ENCODE measurements around the gene CDSN. TPM values are rescaled to one million over a fixed set of nuclear protein-coding genes. Genes with fewer than 3 reads are reported as not detected.

CDSN gene
- total and polyA plus RNA-seq, 2 of the 4 experiments (the other 2 are of a cell fraction) = not detected

GRCh38 chr6:31140643-31141042 lies 20.4 kb upstream of the CDSN start:
- no peak overlapping the region for H2AK9ac ChIP-seq (replicated peaks; ENCODE audit: low read depth, low read length, poor library complexity)
- no TSS peak for BruUV-seq (replicated peaks)
- no peak overlapping the region for H3K4me3 ChIP-seq (ENCODE audit: insufficient read depth, low read depth, low read length)
- no peaks in the 10 kb centered on the region for H3K9me3 ChIP-seq (ENCODE audit: control insufficient read depth, insufficient read depth, low read length)
- H2AK5ac ChIP-seq (ENCODE audit: low read depth, low read length) = no peak overlapping the region
- H3K27ac ChIP-seq (ENCODE audit: insufficient read depth, low read length) = no peak overlapping the region
- in situ Hi-C loops (cut with MboI; ENCODE audit: low sequenced_read_pairs) = no loop called here
- H3K4ac ChIP-seq (ENCODE audit: low read depth, low read length) = no peak overlapping the region
- peaks cover 17% of the 10 kb centered on the region for H3K36me3 ChIP-seq (ENCODE audit: control insufficient read depth, insufficient read depth, low read length)
- peaks cover 13% of the 10 kb centered on the region for H3K4me1 ChIP-seq (ENCODE audit: control insufficient read depth, insufficient read depth, low read length)
- H2AFZ ChIP-seq (replicated peaks; ENCODE audit: low read length, poor library complexity) = no peak overlapping the region
- no peak overlapping the region for H3K56ac ChIP-seq (ENCODE audit: extremely low read depth, insufficient read depth, low read length)
- H3K9ac ChIP-seq (ENCODE audit: low read depth, low read length) = no peak overlapping the region
- no peak overlapping the region for H2BK20ac ChIP-seq (ENCODE audit: low read depth, low read length)
- intact Hi-C loops (cut with micrococcal nuclease) = no loop called here
- ATAC-seq (ENCODE audit: low read depth) (no peak), DNase-seq (no peak)
- H3K14ac ChIP-seq (replicated peaks; ENCODE audit: low read depth, low read length) = no peak overlapping the region
- no peak overlapping the region for H3K23ac ChIP-seq (ENCODE audit: low read depth, low read length)
- dilution Hi-C loops (cut with HindIII; ENCODE audit: low sequenced_read_pairs, unreplicated experiment) = no loop called here
- no peak overlapping the region for H4K5ac ChIP-seq (ENCODE audit: low read depth, low read length)
- no peak overlapping the region for H2BK5ac ChIP-seq (ENCODE audit: low read depth, low read length, poor library complexity, severe bottlenecking)
- no peaks in the 10 kb centered on the region for H3K27me3 ChIP-seq (ENCODE audit: control insufficient read depth, insufficient read depth, low read length)
- H4K91ac ChIP-seq (ENCODE audit: insufficient read depth, low read depth, low read length) = no peak overlapping the region
- ChIA-PET CTCF (no interaction called here), POLR2A (ENCODE audit: unreplicated experiment) (no interaction called here)
- H4K8ac ChIP-seq (ENCODE audit: low read depth in 2 of 2, low read length in 2 of 2) = no peak overlapping the region
- no peak overlapping the region for H2BK15ac ChIP-seq (ENCODE audit: low read depth, low read length)
- no peak overlapping the region for H3K18ac ChIP-seq (ENCODE audit: low read depth, low read length)
- H3K9me1 ChIP-seq (ENCODE audit: insufficient read depth, low read length) = peaks cover 15% of the 10 kb centered on the region
- no peaks in the 10 kb centered on the region; the same call in 1 of the 2 replicates for H4K20me1 ChIP-seq (ENCODE audit: insufficient read depth, low read length)
- WGBS, 2 experiments (ENCODE audit: extremely low coverage in 2 of 2, insufficient read length in 1 of 2) = 70% methylated on average over 4 of the region's 15 CpGs; no CpG with 5 or more reads in 1 of the 2 experiments
- H2BK120ac ChIP-seq (ENCODE audit: low read depth, low read length) = no peak overlapping the region
- H3K79me1 ChIP-seq (ENCODE audit: low read depth in 1 of 2, low read length in 2 of 2) = no peaks in the 10 kb centered on the region
- no peak for TF ChIP-seq CTCF (conservative IDR thresholded peaks at IDR 0.05; ENCODE audit: low read depth, low read length)
- no peak for TF ChIP-seq MAZ (IDR thresholded peaks at IDR 0.05; ENCODE audit: borderline replicate concordance, low read depth, low read length)
- no peak for TF ChIP-seq MXI1 (IDR thresholded peaks at IDR 0.05; ENCODE audit: borderline replicate concordance, low read depth, low read length)
- no peak for TF ChIP-seq BHLHE40 (IDR thresholded peaks at IDR 0.05; ENCODE audit: low read depth, low read length)
- TF ChIP-seq SMC3 (IDR thresholded peaks at IDR 0.05; ENCODE audit: low read depth, low read length) = no peak
- TF ChIP-seq RFX5 (IDR thresholded peaks at IDR 0.05; ENCODE audit: low read depth, low read length) = no peak
- no peak for TF ChIP-seq CHD1 (IDR thresholded peaks at IDR 0.05; ENCODE audit: low read depth, low read length)
- TF ChIP-seq POLR2A (IDR thresholded peaks at IDR 0.05; ENCODE audit: low read depth, low read length) = no peak
- no peak for TF ChIP-seq RAD21 (IDR thresholded peaks at IDR 0.05; ENCODE audit: low read length)
- no peak for TF ChIP-seq RCOR1 (IDR thresholded peaks at IDR 0.05; ENCODE audit: insufficient replicate concordance, low read length)
- TF ChIP-seq ELK1 (IDR thresholded peaks at IDR 0.05; ENCODE audit: borderline replicate concordance, low read depth, low read length) = no peak
- TF ChIP-seq MAFK (IDR thresholded peaks at IDR 0.05; ENCODE audit: low read depth, low read length) = no peak
- no peak for TF ChIP-seq USF2 (IDR thresholded peaks at IDR 0.05; ENCODE audit: low read depth, low read length)
- TF ChIP-seq CEBPB (IDR thresholded peaks at IDR 0.05; ENCODE audit: low read depth, low read length) = no peak
- no peak for TF ChIP-seq FOS (IDR thresholded peaks at IDR 0.05; ENCODE audit: low read depth, low read length)
- no peak for TF ChIP-seq NFE2L2 (IDR thresholded peaks at IDR 0.05; ENCODE audit: low read depth, low read length)
- no peak overlapping the region for H3K4me2 ChIP-seq (ENCODE audit: low read depth, low read length)
